Skeletal muscle satellite cell (primary cell): ENCODE measurements around the gene AVEN.
"Not testable (repeated sequence)": the region's sequence is repeated elsewhere in the genome, so short reads cannot be mapped to it uniquely, and the experiment has no call there.

ENCODE experiments used
- H3K27me3 ChIP-seq: 2 replicates; pipeline ENCODE4 v1.7.0; 2013; ENCODE audit warnings: low read length; ENCODE audit not compliant: control insufficient read depth, insufficient read depth
- H3K36me3 ChIP-seq: 2 replicates; pipeline ENCODE4 v1.7.0; 2013; ENCODE audit warnings: mild to moderate bottlenecking, control low read depth, low read length; ENCODE audit not compliant: insufficient read depth
- H3K4me1 ChIP-seq: 2 replicates; pipeline ENCODE4 v1.7.0; 2013; ENCODE audit warnings: low read length; ENCODE audit not compliant: control insufficient read depth, insufficient read depth
- H3K4me2 ChIP-seq: 2 replicates; pipeline ENCODE4 v1.7.0; 2013; ENCODE audit warnings: mild to moderate bottlenecking, low read length
- H3K4me3 ChIP-seq: 2 replicates; pipeline ENCODE4 v1.7.0; 2013; ENCODE audit warnings: low read length
- H3K9ac ChIP-seq: 2 replicates; pipeline ENCODE4 v1.7.0; 2013; ENCODE audit warnings: mild to moderate bottlenecking, low read depth, low read length, moderate library complexity
- H3K9me3 ChIP-seq: replicated peaks from 2 replicates; pipeline ENCODE4 v1.7.0; 2013; ENCODE audit warnings: mild to moderate bottlenecking, control low read depth, low read length

AVEN gene

GRCh38 chr15:33844186-33844585, 194.8 kb downstream of the AVEN start:
- H3K4me1 ChIP-seq: no peaks in the 10 kb centered on the region
- H3K4me2 ChIP-seq: no peak overlapping the region
- H3K4me3 ChIP-seq: no peak overlapping the region
- H3K36me3 ChIP-seq: no peaks in the 10 kb centered on the region
- H3K9me3 ChIP-seq: no peaks in the 10 kb centered on the region
- H3K9ac ChIP-seq: no peak overlapping the region
- H3K27me3 ChIP-seq: no peaks in the 10 kb centered on the region

GRCh38 chr15:33840615-33841014, 198.4 kb downstream of the AVEN start:
- H3K27me3 ChIP-seq: no peaks in the 10 kb centered on the region
- H3K4me3 ChIP-seq: no peak overlapping the region
- no peak overlapping the region for H3K4me2 ChIP-seq
- no peaks in the 10 kb centered on the region for H3K4me1 ChIP-seq
- no peaks in the 10 kb centered on the region for H3K9me3 ChIP-seq
- no peak overlapping the region for H3K9ac ChIP-seq
- no peaks in the 10 kb centered on the region for H3K36me3 ChIP-seq

- no peaks in the 10 kb centered on the region for H3K4me1 ChIP-seq
- no peak overlapping the region for H3K4me3 ChIP-seq
- H3K27me3 ChIP-seq: no peaks in the 10 kb centered on the region
- H3K36me3 ChIP-seq: no peaks in the 10 kb centered on the region
- no peak overlapping the region for H3K9ac ChIP-seq
- no peak overlapping the region for H3K4me2 ChIP-seq
- no peaks in the 10 kb centered on the region for H3K9me3 ChIP-seq
Observed at GRCh38 chr15:33839540-33839939, 199.5 kb downstream of the AVEN start.

- H3K4me1 ChIP-seq: no peaks in the 10 kb centered on the region
Observed at GRCh38 chr15:33837294-33837693, 201.7 kb downstream of the AVEN start.

GRCh38 chr15:33834892-33835743, 203.9 kb downstream of the AVEN start:
- Histone ChIP-seq H3K9me3 (no peaks in the 10 kb centered on the region), H3K36me3 (no peaks in the 10 kb centered on the region), H3K9ac (no peak overlapping the region), H3K4me2 (no peak overlapping the region), H3K4me1 (no peaks in the 10 kb centered on the region), H3K4me3 (no peak overlapping the region), H3K27me3 (no peaks in the 10 kb centered on the region)

More at GRCh38 chr15:33837294-33837693, 201.7 kb downstream of the AVEN start:
- Histone ChIP-seq H3K4me2 (no peak overlapping the region), H3K36me3 (no peaks in the 10 kb centered on the region), H3K9me3 (no peaks in the 10 kb centered on the region), H3K9ac (no peak overlapping the region), H3K27me3 (no peaks in the 10 kb centered on the region), H3K4me3 (no peak overlapping the region)

GRCh38 chr15:33831646-33832045, 207.4 kb downstream of the AVEN start:
- Histone ChIP-seq H3K4me2 (no peak overlapping the region), H3K9ac (no peak overlapping the region)

GRCh38 chr15:33830351-33830750, 208.7 kb downstream of the AVEN start:
- Histone ChIP-seq H3K4me2 (no peak overlapping the region), H3K4me1 (no peaks in the 10 kb centered on the region), H3K36me3 (no peaks in the 10 kb centered on the region), H3K9me3 (no peaks in the 10 kb centered on the region), H3K27me3 (peaks cover 3% of the 10 kb centered on the region), H3K4me3 (no peak overlapping the region), H3K9ac (no peak overlapping the region)

More at GRCh38 chr15:33831646-33832045, 207.4 kb downstream of the AVEN start:
- no peaks in the 10 kb centered on the region for H3K36me3 ChIP-seq
- H3K9me3 ChIP-seq: no peaks in the 10 kb centered on the region
- H3K4me1 ChIP-seq: no peaks in the 10 kb centered on the region
- peaks cover 3% of the 10 kb centered on the region for H3K27me3 ChIP-seq
- no peak overlapping the region for H3K4me3 ChIP-seq

GRCh38 chr15:33826201-33826600, 212.8 kb downstream of the AVEN start:
- no peak overlapping the region for H3K4me2 ChIP-seq
- peaks cover 8% of the 10 kb centered on the region for H3K27me3 ChIP-seq
- no peaks in the 10 kb centered on the region for H3K4me1 ChIP-seq
- no peak overlapping the region for H3K4me3 ChIP-seq
- H3K36me3 ChIP-seq: no peaks in the 10 kb centered on the region
- no peaks in the 10 kb centered on the region for H3K9me3 ChIP-seq
- H3K9ac ChIP-seq: no peak overlapping the region

- no peak overlapping the region for H3K4me3 ChIP-seq
- peaks cover 12% of the 10 kb centered on the region for H3K27me3 ChIP-seq
- H3K9ac ChIP-seq: no peak overlapping the region
- H3K9me3 ChIP-seq: no peaks in the 10 kb centered on the region
- no peak overlapping the region for H3K4me2 ChIP-seq
- no peaks in the 10 kb centered on the region for H3K4me1 ChIP-seq
- H3K36me3 ChIP-seq: no peaks in the 10 kb centered on the region
Observed at GRCh38 chr15:33825453-33825852, 213.6 kb downstream of the AVEN start.

- Histone ChIP-seq H3K4me2 (no peak overlapping the region), H3K27me3 (peaks cover 9% of the 10 kb centered on the region), H3K9ac (no peak overlapping the region), H3K4me3 (no peak overlapping the region), H3K36me3 (no peaks in the 10 kb centered on the region), H3K4me1 (no peaks in the 10 kb centered on the region), H3K9me3 (no peaks in the 10 kb centered on the region)
Observed at GRCh38 chr15:33823119-33823518, 215.9 kb downstream of the AVEN start.

GRCh38 chr15:33822479-33822878, 216.5 kb downstream of the AVEN start:
- Histone ChIP-seq H3K9me3 (no peaks in the 10 kb centered on the region), H3K4me3 (no peak overlapping the region), H3K9ac (no peak overlapping the region), H3K27me3 (peaks cover 9% of the 10 kb centered on the region), H3K36me3 (no peaks in the 10 kb centered on the region), H3K4me1 (no peaks in the 10 kb centered on the region), H3K4me2 (no peak overlapping the region)

- H3K4me1 ChIP-seq, H3K4me3 ChIP-seq, H3K4me2 ChIP-seq, H3K9ac ChIP-seq, H3K36me3 ChIP-seq, H3K9me3 ChIP-seq: not testable (repeated sequence)
- peaks cover 20% of the 10 kb centered on the region for H3K27me3 ChIP-seq
Observed at GRCh38 chr15:33819499-33819898, 219.5 kb downstream of the AVEN start.
